Osteocyte (in vitro differentiated cells): ENCODE data around the gene LSMEM2. TPM values are rescaled to one million over a fixed set of nuclear protein-coding genes. Genes with fewer than 3 reads are reported as not detected.
"Not testable (repeated sequence)": the region's sequence is repeated elsewhere in the genome, so short reads cannot be mapped to it uniquely, and the experiment has no call there.

Source experiments
- DNase-seq: peaks from one replicate; pipeline ENCODE4 v3.0.0; 2021; ENCODE audit warnings: mixed read lengths; ENCODE audit not compliant: unreplicated experiment; ENCODE audit errors: extremely low spot score
- H3K27ac Mint-ChIP-seq: one replicate; pipeline ENCODE4 v1.8.0; 2021; ENCODE audit warnings: mild to moderate bottlenecking, mixed read lengths; ENCODE audit not compliant: unreplicated experiment
- H3K27me3 Mint-ChIP-seq: one replicate; pipeline ENCODE4 v1.8.0; 2021; ENCODE audit warnings: mixed read lengths; ENCODE audit not compliant: unreplicated experiment
- H3K36me3 Mint-ChIP-seq: one replicate; pipeline ENCODE4 v1.8.0; 2021; ENCODE audit warnings: mixed read lengths; ENCODE audit not compliant: unreplicated experiment
- H3K4me1 Mint-ChIP-seq: one replicate; pipeline ENCODE4 v1.8.0; 2021; ENCODE audit warnings: mixed read lengths; ENCODE audit not compliant: unreplicated experiment
- H3K4me3 Mint-ChIP-seq: one replicate; pipeline ENCODE4 v1.8.0; 2021; ENCODE audit warnings: mild to moderate bottlenecking, moderate library complexity, mixed read lengths; ENCODE audit not compliant: unreplicated experiment
- H3K9me3 Mint-ChIP-seq: one replicate; pipeline ENCODE4 v1.8.0; 2021; ENCODE audit warnings: mixed read lengths; ENCODE audit not compliant: unreplicated experiment
- CTCF ChIP-seq: fragments of 200-600 bp; sonication (generic); IDR thresholded peaks from 2 replicates; pipeline ENCODE4 v1.5.0; 2021; ENCODE audit warnings: antibody characterized with exemption, mild to moderate bottlenecking, moderate library complexity
- total RNA-seq: library from RNA; stranded (reverse); gene quantifications from 2 replicates; pipeline ENCODE4 v1.2.1, GENCODE V29; 2021

The LSMEM2 gene
- total RNA-seq, 1 donor from 2014 or later = not detected

GRCh38 chr3:50242381-50242770 is 36.5 kb upstream of the LSMEM2 start:
- no peak overlapping the region for H3K4me3 Mint-ChIP-seq
- no peak for TF ChIP-seq CTCF
- H3K27ac Mint-ChIP-seq = peak overlapping the region; percentile 88
- H3K27me3 Mint-ChIP-seq = no peaks in the 10 kb centered on the region
- no peak for DNase-seq
- H3K36me3 Mint-ChIP-seq = no peaks in the 10 kb centered on the region
- H3K4me1 Mint-ChIP-seq = peaks cover 78% of the 10 kb centered on the region
- no peaks in the 10 kb centered on the region for H3K9me3 Mint-ChIP-seq

- Mint-ChIP-seq H3K4me3 (no peak overlapping the region), H3K27ac (peak overlapping the region; percentile 88), H3K27me3 (no peaks in the 10 kb centered on the region), H3K9me3 (no peaks in the 10 kb centered on the region), H3K4me1 (peaks cover 80% of the 10 kb centered on the region), H3K36me3 (no peaks in the 10 kb centered on the region)
- no peak for TF ChIP-seq CTCF
- DNase-seq = no peak
Measured at GRCh38 chr3:50242851-50243542, 35.9 kb upstream of the LSMEM2 start.

GRCh38 chr3:50243543-50243895 is 35.4 kb upstream of the LSMEM2 start:
- Mint-ChIP-seq H3K36me3 (no peaks in the 10 kb centered on the region), H3K9me3 (no peaks in the 10 kb centered on the region), H3K4me1 (peaks cover 81% of the 10 kb centered on the region), H3K27ac (peak overlapping the region; percentile 88), H3K27me3 (no peaks in the 10 kb centered on the region), H3K4me3 (no peak overlapping the region)
- no peak for DNase-seq
- no peak for TF ChIP-seq CTCF

GRCh38 chr3:50244813-50245212 is 34.1 kb upstream of the LSMEM2 start:
- H3K27me3 Mint-ChIP-seq, H3K36me3 Mint-ChIP-seq, H3K9me3 Mint-ChIP-seq, DNase-seq: not testable (repeated sequence)
- H3K4me1 Mint-ChIP-seq = peaks cover 80% of the 10 kb centered on the region
- peak overlapping the region; percentile 95 for H3K27ac Mint-ChIP-seq
- peak overlapping the region; percentile 69 for H3K4me3 Mint-ChIP-seq

- H3K4me1 Mint-ChIP-seq = peaks cover 80% of the 10 kb centered on the region
- TF ChIP-seq CTCF = no peak
- no peaks in the 10 kb centered on the region for H3K27me3 Mint-ChIP-seq
- DNase-seq = no peak
- no peaks in the 10 kb centered on the region for H3K36me3 Mint-ChIP-seq
- H3K4me3 Mint-ChIP-seq = peak overlapping the region; percentile 69
- H3K27ac Mint-ChIP-seq = peak overlapping the region; percentile 95
- no peaks in the 10 kb centered on the region for H3K9me3 Mint-ChIP-seq
Measured at GRCh38 chr3:50245251-50245745, 33.6 kb upstream of the LSMEM2 start.
